Tibial nerve (tissue), 4 donors: ENCODE data around the gene TMEM219. TPM values are rescaled to one million over a fixed set of nuclear protein-coding genes. Genes with fewer than 3 reads are reported as not detected.
"Not testable (repeated sequence)": the region's sequence is repeated elsewhere in the genome, so short reads cannot be mapped to it uniquely, and the experiment has no call there.

Experiments
- DNase-seq, 2 donors: peaks; one replicate each; pipeline ENCODE4 v3.0.0-alpha.2; 2019; ENCODE audit warnings: low spot score in 2 of 2
- H3K27ac ChIP-seq, 4 donors: fragments of 200-600 bp; sonication (generic) in 3 of 4; one replicate each; pipeline ENCODE4 v1.5.1; 2017 to 2019; ENCODE audit warnings: mild to moderate bottlenecking in 1 of 4
- H3K27me3 ChIP-seq, 2 donors: fragments of 200-600 bp; sonication (generic) in 1 of 2; one replicate each; pipeline versions ENCODE4 v1.5.1 to v1.6.0; 2017 to 2019
- H3K36me3 ChIP-seq, 3 donors: fragments of 200-600 bp; sonication (generic); one replicate each; pipeline ENCODE4 v1.5.1; 2018 to 2019
- H3K4me1 ChIP-seq, 4 donors: fragments of 200-600 bp; sonication (generic) in 3 of 4; one replicate each; pipeline ENCODE4 v1.5.1; 2017 to 2019
- H3K4me3 ChIP-seq, 4 donors: fragments of 200-600 bp; sonication (generic) in 3 of 4; one replicate each; pipeline ENCODE4 v1.5.1; 2017 to 2019; ENCODE audit warnings: mild to moderate bottlenecking in 1 of 4, moderate library complexity in 1 of 4
- H3K9me3 ChIP-seq, 4 donors: fragments of 200-600 bp; sonication (generic) in 3 of 4; one replicate each; pipeline ENCODE4 v1.5.1; 2017 to 2019
- EP300 ChIP-seq, 2 donors: sonication (generic); formaldehyde crosslinking; IDR thresholded peaks; one replicate each; pipeline ENCODE4 v1.6.1; 2017; ENCODE audit warnings: antibody characterized with exemption in 2 of 2, mild to moderate bottlenecking in 1 of 2
- POLR2A ChIP-seq, 2 donors: fragments of 450-650 bp; IDR thresholded peaks; one replicate each; pipeline ENCODE4 v1.6.1; 2017; ENCODE audit warnings: antibody characterized with exemption in 2 of 2, mild to moderate bottlenecking in 2 of 2, moderate library complexity in 2 of 2
- WGBS, 2 donors: methylation state at CpG; one replicate each; pipeline ENCODE4 v1.1.5; 2018; 5-methylcytosine and 5-hydroxymethylcytosine counted together
- total RNA-seq, 4 donors: library from RNA; depleted of rRNA; stranded (reverse); fragments of >200 nt; gene quantifications; one replicate each; pipeline ENCODE4 v1.1.0, GENCODE V29; 2016
- TF ChIP-seq, protein P1 (sequence below), 5 experiments: fragments of 200-600 bp in 3 of 5; fragments of 450-650 bp in 2 of 5; sonication (generic) in 3 of 5; IDR thresholded peaks; one replicate each; pipeline ENCODE4 v1.5.1; 2016 to 2019; ENCODE audit warnings: antibody characterized with exemption in 5 of 5, mild to moderate bottlenecking in 3 of 5, moderate library complexity in 2 of 5

TMEM219 gene
- total RNA-seq, 4 donors from 2014 or later: 83.1 to 144 (median 103) TPM

DNA sequence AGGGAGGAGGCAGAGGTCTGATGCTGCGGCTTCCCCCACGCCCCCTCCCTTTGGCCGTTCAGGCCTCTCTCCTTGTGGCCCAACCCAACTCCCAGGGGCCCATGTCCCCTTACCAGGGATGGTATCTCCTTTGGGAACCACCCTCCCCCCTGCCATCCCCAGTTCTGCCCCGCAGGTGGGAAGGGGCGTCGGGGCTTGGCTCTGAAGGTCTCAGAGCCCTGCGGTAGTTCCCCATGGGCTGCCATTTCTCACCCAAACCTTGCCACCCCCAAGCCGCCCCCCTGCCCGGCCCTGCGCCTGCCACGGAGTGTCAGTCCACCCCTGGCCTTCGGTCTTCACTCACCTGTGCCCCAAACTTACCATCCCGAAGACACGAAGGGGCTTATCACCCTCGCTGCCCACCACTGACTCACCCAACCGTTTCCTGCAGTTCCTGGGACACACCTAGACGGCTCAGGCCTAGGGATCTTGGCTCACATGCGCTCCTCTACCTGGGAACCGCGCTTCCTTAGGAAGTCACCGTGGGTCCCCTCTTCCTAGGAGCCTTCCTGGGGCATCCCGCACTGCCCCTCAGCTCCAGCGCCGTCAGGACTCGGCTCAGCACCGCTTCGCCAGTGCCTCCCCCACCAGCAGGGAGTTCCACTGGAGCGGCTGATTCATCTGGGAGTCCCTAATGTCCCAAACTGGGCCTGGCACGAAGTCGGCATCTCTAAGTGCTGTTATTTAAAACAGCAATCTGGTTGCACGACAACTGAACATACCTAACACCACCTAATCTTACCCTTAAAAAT lies 50.0 kb downstream of the TMEM219 start:
- Histone ChIP-seq H3K27ac (no peak overlapping the region), H3K27me3 (peaks cover 0 to 41% of the 10 kb centered on the region in 2 donors), H3K4me3 (peak overlapping the region in 1 of 4 donors; percentile 35), H3K36me3 (peaks cover 0 to 1% (median 0%) of the 10 kb centered on the region in 3 donors), H3K9me3 (no peaks in the 10 kb centered on the region), H3K4me1 (peaks cover 0 to 25% (median 12%) of the 10 kb centered on the region in 4 donors)
- WGBS, 2 donors: 18 to 28% methylated on average over 30 to 31 of the region's 31 CpGs
- DNase-seq: no peak
- no peak for TF ChIP-seq POLR2A (IDR thresholded peaks at IDR 0.05)
- TF ChIP-seq, protein P1, sequence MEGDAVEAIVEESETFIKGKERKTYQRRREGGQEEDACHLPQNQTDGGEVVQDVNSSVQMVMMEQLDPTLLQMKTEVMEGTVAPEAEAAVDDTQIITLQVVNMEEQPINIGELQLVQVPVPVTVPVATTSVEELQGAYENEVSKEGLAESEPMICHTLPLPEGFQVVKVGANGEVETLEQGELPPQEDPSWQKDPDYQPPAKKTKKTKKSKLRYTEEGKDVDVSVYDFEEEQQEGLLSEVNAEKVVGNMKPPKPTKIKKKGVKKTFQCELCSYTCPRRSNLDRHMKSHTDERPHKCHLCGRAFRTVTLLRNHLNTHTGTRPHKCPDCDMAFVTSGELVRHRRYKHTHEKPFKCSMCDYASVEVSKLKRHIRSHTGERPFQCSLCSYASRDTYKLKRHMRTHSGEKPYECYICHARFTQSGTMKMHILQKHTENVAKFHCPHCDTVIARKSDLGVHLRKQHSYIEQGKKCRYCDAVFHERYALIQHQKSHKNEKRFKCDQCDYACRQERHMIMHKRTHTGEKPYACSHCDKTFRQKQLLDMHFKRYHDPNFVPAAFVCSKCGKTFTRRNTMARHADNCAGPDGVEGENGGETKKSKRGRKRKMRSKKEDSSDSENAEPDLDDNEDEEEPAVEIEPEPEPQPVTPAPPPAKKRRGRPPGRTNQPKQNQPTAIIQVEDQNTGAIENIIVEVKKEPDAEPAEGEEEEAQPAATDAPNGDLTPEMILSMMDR (IDR thresholded peaks at IDR 0.05): no peak
- no peak for TF ChIP-seq EP300 (IDR thresholded peaks at IDR 0.05)

DNA sequence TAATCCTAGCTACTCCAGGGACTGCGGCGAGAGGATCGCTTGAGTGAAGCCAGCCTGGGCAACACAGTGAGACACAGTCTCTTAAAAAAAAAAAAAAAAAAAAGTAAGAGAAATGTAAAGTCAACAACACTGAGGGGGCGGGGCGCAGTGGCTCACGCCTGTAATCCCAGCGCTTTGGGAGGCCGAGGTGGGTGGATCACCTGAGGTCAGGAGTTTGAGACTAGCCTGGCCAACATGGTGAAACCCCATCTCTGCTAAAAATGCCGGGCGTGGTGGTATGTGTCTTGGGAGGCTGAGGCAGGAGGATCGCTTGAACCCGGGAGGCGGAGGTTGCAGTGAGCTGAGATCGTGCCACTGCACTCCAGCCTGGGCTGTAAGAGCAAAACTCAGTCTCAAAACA lies 50.7 kb downstream of the TMEM219 start:
- H3K4me1 ChIP-seq: peaks cover 0 to 25% (median 12%) of the 10 kb centered on the region in 4 donors
- peaks cover 0 to 41% of the 10 kb centered on the region in 2 donors for H3K27me3 ChIP-seq
- not testable (repeated sequence) for H3K27ac ChIP-seq, H3K4me3 ChIP-seq, DNase-seq, H3K36me3 ChIP-seq, H3K9me3 ChIP-seq
- 85 to 88% methylated on average over 14 of the region's 14 CpGs for WGBS, 2 donors

DNA sequence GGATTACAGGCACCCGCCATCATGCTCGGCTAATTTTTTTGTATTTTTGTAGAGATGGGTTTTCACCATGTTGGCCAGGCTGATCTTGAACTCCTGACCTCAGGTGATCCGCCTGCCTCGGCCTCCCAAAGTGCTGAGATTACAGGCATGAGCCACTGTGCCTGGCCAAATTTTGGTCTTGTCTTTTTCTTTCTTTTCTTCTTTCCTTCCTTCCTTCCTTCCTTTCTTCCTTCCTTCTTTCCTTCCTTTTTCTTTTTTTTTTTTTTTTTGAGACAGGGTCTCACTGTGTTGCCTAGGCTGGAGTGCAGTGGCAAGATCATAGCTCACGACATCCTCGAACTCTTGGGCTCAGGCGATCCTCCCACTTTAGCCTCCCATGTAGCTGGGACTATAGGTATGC lies 53.6 kb downstream of the TMEM219 start:
- not testable (repeated sequence) for H3K27ac ChIP-seq, H3K4me3 ChIP-seq, H3K9me3 ChIP-seq, DNase-seq, H3K36me3 ChIP-seq
- peaks cover 0 to 25% of the 10 kb centered on the region in 2 donors for H3K27me3 ChIP-seq
- WGBS, 2 donors: 82 to 88% methylated on average over 7 of the region's 7 CpGs
- peaks cover 0 to 12% (median 9%) of the 10 kb centered on the region in 4 donors for H3K4me1 ChIP-seq

DNA sequence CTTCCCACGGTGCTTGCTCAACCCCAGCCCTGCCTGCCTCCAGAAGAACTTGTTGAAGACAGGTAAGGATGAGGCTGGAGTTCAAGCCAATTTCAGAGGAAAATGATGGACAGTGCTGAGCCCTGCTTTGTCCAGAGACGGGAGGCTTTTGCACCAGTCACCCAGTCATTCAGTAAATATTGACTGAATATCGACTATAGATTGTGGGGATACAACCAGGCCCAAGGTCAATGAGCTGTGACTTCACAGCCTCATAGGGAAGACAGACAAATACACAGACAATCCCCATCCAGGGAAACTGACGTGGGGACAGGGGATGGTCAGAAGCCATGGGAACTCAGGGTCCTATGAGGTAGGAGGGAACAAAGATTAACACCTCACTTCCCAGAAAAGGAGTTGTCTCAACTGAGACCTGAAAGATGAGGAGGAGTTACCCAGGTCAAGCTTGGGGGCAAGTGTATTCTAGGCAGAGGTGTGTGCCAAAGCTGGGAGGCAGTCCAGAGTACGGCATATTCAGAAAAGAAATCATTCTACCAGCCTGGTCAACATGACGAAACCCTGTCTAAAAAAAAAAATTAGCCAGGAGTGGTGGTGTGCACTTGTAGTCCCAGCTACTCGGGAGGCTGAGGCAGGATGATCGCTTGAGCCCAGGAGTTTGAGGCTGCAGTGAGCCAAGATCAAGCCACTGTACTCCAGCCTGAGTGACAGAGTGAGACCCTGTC lies 54.8 kb downstream of the TMEM219 start:
- H3K27ac ChIP-seq: no peak overlapping the region
- no peak for TF ChIP-seq EP300 (IDR thresholded peaks at IDR 0.05)
- TF ChIP-seq POLR2A (IDR thresholded peaks at IDR 0.05): no peak
- TF ChIP-seq, protein P1 (IDR thresholded peaks at IDR 0.05): no peak

DNA sequence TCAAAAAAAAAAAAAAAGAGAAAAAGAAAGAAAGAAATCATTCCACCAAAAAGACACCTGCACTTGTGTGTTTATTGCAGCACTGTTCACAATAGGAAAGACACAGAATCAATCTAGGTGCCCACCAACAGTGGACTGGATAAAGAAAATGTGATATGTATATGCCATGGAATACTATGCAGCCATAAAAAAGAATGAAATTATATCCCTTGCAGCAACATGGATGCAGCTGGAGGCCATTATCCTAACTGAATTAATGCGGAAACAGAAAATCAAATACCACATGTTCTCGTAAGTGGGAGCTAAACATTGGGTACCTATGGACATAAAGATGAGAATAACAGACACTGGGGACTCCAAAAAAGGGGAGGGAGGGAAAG lies 55.4 kb downstream of the TMEM219 start:
- DNase-seq: no peak
- Histone ChIP-seq H3K36me3 (no peaks in the 10 kb centered on the region), H3K9me3 (no peaks in the 10 kb centered on the region), H3K4me1 (peaks cover 0 to 9% (median 8%) of the 10 kb centered on the region in 4 donors), H3K27ac (no peak overlapping the region), H3K4me3 (no peak overlapping the region), H3K27me3 (peaks cover 0 to 7% of the 10 kb centered on the region in 2 donors)
- 90 to 96% methylated on average over 2 of the region's 2 CpGs for WGBS, 2 donors
- TF ChIP-seq EP300 (IDR thresholded peaks at IDR 0.05) (no peak), POLR2A (IDR thresholded peaks at IDR 0.05) (no peak)
- TF ChIP-seq, protein P1 (IDR thresholded peaks at IDR 0.05): no peak

More for the DNA sequence above, 54.8 kb downstream of the TMEM219 start:
- Histone ChIP-seq H3K4me3 (no peak overlapping the region), H3K9me3 (no peaks in the 10 kb centered on the region), H3K36me3 (no peaks in the 10 kb centered on the region), H3K27me3 (peaks cover 0 to 12% of the 10 kb centered on the region in 2 donors), H3K4me1 (peaks cover 0 to 8% (median 6%) of the 10 kb centered on the region in 4 donors)
- DNase-seq: no peak
- 73 to 79% methylated on average over 7 to 8 of the region's 8 CpGs for WGBS, 2 donors

DNA sequence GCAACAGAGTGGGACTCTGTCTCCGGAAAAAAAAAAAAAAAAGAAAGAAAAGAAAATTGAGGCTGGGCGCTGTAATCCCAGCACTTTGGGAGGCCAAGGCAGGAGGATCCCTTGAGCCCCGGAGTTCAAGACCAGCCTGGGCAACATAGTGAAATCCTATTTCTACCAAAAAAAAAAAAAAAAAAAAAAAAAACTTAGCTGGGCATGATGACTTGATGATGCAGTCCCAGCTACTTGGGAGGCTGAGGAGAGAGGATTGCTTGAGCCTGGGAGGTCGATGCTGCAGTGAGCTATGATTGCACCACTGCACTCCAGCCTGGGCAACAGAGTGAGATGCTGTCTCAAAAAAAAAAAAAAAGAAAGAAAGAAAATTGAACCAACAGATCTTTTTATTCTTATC lies 56.1 kb downstream of the TMEM219 start:
- 88 to 95% methylated on average over 4 of the region's 4 CpGs for WGBS, 2 donors

More for the DNA sequence above, 56.1 kb downstream of the TMEM219 start:
- not testable (repeated sequence) for H3K4me1 ChIP-seq, H3K27me3 ChIP-seq, DNase-seq, H3K36me3 ChIP-seq, H3K27ac ChIP-seq, H3K9me3 ChIP-seq, H3K4me3 ChIP-seq
